ENCODE results near the gene HHAT. TPM values are rescaled to one million over a fixed set of nuclear protein-coding genes. Genes with fewer than 3 reads are reported as not detected.
A peak's percentile ranks its signal among the peaks of the same experiment; 100 is the strongest.

Gene HHAT
- total and polyA plus RNA-seq, 3 donors from 2014 or later, result 8.5 to 24.3 (median 23.8) TPM

- peak overlapping the region; percentile 71 to 90 for H3K27ac ChIP-seq
- DNase-seq, result peak; percentile 67
- 8 to 9% methylated on average over 16 to 19 of the region's 19 CpGs for WGBS, 2 donors
- H3K4me1 ChIP-seq, result peaks cover 7% of the 10 kb centered on the region
- intact Hi-C loops (cut with DNase I; ENCODE audit: low total_unique reads), result no loop called here
- peak overlapping the region; percentile 56 to 88 for H3K4me3 ChIP-seq
- H3K27me3 ChIP-seq, result no peaks in the 10 kb centered on the region
- no peak for TF ChIP-seq POLR2A (IDR thresholded peaks at IDR 0.05)
- no peaks in the 10 kb centered on the region for H3K36me3 ChIP-seq (ENCODE audit: low read depth, missing control alignments)
- H3K9me3 ChIP-seq, result no peaks in the 10 kb centered on the region
These were observed 513 bp upstream of the HHAT start for GRCh38 chr1:210328032-210328745.

- no peaks in the 10 kb centered on the region for H3K9me3 ChIP-seq
- peaks cover 7% of the 10 kb centered on the region for H3K4me1 ChIP-seq
- H3K4me3 ChIP-seq, result no peak overlapping the region
- intact Hi-C loops (cut with DNase I; ENCODE audit: low total_unique reads), result no loop called here
- DNase-seq, result peak; percentile 79
- H3K36me3 ChIP-seq (ENCODE audit: low read depth, missing control alignments), result no peaks in the 10 kb centered on the region
- TF ChIP-seq CTCF (IDR thresholded peaks at IDR 0.05) (no peak), POLR2A (IDR thresholded peaks at IDR 0.05) (no peak)
- H3K27me3 ChIP-seq, result no peaks in the 10 kb centered on the region
- no peak overlapping the region for H3K27ac ChIP-seq
- 53 to 60% methylated on average over 7 of the region's 7 CpGs for WGBS, 2 donors
These were observed 1.7 kb downstream of the HHAT start for GRCh38 chr1:210330279-210330866.

GRCh38 chr1:210332233-210332632 is 3.5 kb downstream of the HHAT start:
- no peak for DNase-seq
- no peak overlapping the region for H3K4me3 ChIP-seq
- TF ChIP-seq POLR2A (IDR thresholded peaks at IDR 0.05) (no peak), CTCF (IDR thresholded peaks at IDR 0.05) (no peak)
- H3K27me3 ChIP-seq, result no peaks in the 10 kb centered on the region
- no peaks in the 10 kb centered on the region for H3K9me3 ChIP-seq
- WGBS, 2 donors, result 88 to 91% methylated on average over 7 of the region's 7 CpGs
- no peak overlapping the region for H3K27ac ChIP-seq
- no peaks in the 10 kb centered on the region for H3K36me3 ChIP-seq (ENCODE audit: low read depth, missing control alignments)
- intact Hi-C loops (cut with DNase I; ENCODE audit: low total_unique reads), result no loop called here
- peaks cover 7% of the 10 kb centered on the region for H3K4me1 ChIP-seq

- Histone ChIP-seq H3K27me3 (no peaks in the 10 kb centered on the region), H3K4me3 (no peak overlapping the region), H3K4me1 (peaks cover 6% of the 10 kb centered on the region), H3K9me3 (no peaks in the 10 kb centered on the region), H3K36me3 (ENCODE audit: low read depth, missing control alignments) (no peaks in the 10 kb centered on the region), H3K27ac (no peak overlapping the region)
- no peak for DNase-seq
- TF ChIP-seq POLR2A (IDR thresholded peaks at IDR 0.05), result no peak
- no peak for TF ChIP-seq CTCF (IDR thresholded peaks at IDR 0.05)
- WGBS, 2 donors, result 72 to 77% methylated on average over 4 of the region's 4 CpGs
- intact Hi-C loops (cut with DNase I; ENCODE audit: low total_unique reads), result no loop called here
These were observed 4.2 kb downstream of the HHAT start for GRCh38 chr1:210332719-210333398.

- TF ChIP-seq POLR2A (IDR thresholded peaks at IDR 0.05) (no peak), CTCF (IDR thresholded peaks at IDR 0.05) (no peak)
- intact Hi-C loops (cut with DNase I; ENCODE audit: low total_unique reads), result no loop called here
- no peak for DNase-seq
- Histone ChIP-seq H3K27me3 (no peaks in the 10 kb centered on the region), H3K9me3 (no peaks in the 10 kb centered on the region), H3K27ac (no peak overlapping the region), H3K36me3 (ENCODE audit: low read depth, missing control alignments) (no peaks in the 10 kb centered on the region), H3K4me3 (no peak overlapping the region), H3K4me1 (no peaks in the 10 kb centered on the region)
- 81 to 91% methylated on average over 2 of the region's 2 CpGs for WGBS, 2 donors
These were observed 6.3 kb downstream of the HHAT start for GRCh38 chr1:210335001-210335400.

Measured in testis (tissue), 3 donors.